GM18870 (cell line): Measurements from ENCODE around the gene INS.
"Not testable (repeated sequence)": the region's sequence is repeated elsewhere in the genome, so short reads cannot be mapped to it uniquely, and the experiment has no call there.

Experiments used
- ATAC-seq: cut with Tn5 transposase; IDR thresholded peaks from one replicate; pipeline ENCODE4 v1.9.1; 2021; ENCODE audit warnings: moderate library complexity; ENCODE audit not compliant: unreplicated experiment

The INS gene

DNA sequence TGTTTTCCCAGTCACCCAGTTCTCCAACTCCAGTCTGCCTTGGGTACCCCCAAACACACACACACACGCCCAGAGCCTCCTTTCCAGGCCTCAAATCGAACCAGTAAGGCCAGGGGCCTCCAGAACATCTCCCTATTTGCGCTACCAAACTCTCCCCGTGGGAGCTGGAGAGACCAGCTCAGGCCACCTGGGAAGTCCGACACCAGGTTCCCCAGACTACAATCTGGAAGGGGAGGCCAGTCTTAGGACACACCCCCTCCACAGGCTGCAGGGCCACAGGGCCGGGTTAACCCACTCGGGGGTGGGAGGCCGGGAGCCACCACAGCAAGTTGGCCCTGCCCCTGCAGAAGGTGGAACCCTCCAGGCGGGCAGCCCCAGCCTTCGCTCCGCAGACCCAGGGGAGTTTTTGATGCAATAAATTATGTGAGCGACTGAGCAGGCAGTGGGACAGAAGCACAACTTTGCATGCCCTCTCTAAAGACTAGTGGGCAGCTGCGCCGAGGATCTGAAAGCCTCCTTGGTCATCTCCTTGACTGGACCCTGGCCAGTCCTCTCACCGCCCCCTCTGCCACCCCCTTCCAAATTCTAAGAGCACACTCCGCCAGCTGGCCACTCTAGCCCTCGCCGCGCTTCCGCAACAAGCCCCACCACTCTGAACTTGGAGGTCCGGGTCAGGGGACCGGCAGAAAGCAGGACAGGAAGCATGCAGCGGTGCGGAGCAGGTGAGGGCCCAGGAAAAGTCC lies 24.6 kb downstream of the INS start:
- no peak for ATAC-seq

DNA sequence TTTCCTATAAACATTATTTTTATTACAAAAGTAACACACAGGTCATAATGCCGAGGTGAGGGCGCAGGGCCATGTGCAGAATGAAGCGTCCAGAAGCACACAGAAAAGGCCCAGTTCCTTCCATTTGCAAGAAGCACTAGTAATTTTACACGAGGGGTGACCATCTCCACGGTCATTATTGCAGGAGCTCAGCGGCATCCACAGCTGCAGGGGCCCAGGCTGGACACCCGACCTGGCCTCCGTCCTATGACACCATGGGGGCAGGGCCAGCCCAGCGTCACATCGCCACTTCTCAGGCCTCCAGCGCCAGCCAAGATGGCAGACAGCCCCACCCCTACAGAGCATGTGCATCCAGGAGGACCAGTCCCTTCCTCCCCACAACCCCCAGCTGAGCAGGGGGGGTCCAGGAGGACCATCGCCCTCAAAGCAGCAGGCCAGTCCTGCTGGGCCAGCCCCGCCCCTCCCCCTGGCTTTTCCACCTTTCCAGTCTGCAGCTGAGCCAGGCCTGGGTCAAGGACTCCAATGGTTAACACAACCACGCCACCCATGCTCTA lies 25.3 kb downstream of the INS start:
- no peak for ATAC-seq

- ATAC-seq, result no peak
These were observed 25.9 kb downstream of the INS start for GRCh38 chr11:2135018-2135569.

GRCh38 chr11:2134022-2135010 lies 26.7 kb downstream of the INS start:
- no peak for ATAC-seq

DNA sequence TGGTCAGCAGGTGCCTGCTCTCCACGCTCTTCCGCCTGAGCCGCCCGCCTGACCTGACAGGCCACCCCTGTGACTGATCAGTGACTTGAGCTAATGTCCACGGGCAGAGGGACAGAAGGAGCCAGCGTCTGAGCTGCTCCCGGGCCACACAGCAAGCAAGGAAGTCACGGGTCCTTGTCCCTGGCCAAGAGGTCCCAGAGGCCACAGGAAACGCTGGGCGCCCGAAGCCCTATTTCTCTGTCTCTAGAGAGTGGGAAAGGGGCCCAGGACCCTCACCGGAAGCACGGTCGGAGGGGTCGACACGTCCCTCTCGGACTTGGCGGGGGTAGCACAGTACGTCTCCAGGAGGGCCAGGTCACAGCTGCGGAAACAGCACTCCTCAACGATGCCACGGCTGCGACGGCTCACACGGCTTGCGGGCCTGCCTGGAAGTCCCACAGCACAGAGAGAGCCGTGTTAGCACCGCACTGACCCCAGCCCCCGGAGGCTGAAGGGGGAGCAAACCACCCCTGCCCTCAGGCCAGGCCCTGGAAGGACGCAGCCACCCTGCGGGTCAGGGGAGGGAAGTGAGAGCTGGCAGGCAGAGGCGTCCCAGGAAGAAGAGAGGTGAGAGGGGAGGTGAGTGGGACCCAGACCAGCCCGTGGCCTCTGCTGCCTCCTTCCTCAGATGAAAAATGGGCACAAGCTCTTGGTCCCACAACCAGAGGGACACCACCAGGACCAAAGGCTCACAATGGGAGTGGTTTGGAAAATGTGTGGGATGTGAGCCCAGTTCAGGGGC lies 27.6 kb downstream of the INS start:
- no peak for ATAC-seq

GRCh38 chr11:2132874-2133240 lies 28.2 kb downstream of the INS start:
- no peak for ATAC-seq

GRCh38 chr11:2132246-2132645 lies 28.8 kb downstream of the INS start:
- no peak for ATAC-seq

- ATAC-seq, result no peak
These were observed 29.4 kb downstream of the INS start for GRCh38 chr11:2131371-2132236.

DNA sequence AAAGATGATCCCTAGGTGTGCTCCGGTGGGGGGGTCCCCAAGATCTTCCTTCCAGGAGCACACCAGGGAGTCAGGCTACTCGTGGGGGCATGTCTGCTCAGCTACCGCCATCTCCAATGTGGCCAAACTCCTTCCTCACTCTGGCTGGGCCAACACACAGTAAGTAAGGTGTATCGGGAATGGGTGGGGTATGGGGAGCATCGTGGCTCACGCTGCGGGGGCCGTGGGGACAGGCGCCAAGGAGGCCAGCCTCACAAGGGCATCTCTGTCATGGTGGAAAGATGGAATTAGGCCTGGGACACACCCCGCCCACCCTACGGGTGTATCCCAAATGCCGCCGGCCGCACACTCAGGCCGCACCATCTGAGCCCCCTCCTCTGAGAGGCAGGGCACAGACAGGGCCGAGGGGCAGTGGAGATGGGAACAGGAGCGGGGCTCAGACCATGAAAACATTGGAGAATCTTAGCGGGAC lies 30.1 kb downstream of the INS start:
- ATAC-seq, result no peak

DNA sequence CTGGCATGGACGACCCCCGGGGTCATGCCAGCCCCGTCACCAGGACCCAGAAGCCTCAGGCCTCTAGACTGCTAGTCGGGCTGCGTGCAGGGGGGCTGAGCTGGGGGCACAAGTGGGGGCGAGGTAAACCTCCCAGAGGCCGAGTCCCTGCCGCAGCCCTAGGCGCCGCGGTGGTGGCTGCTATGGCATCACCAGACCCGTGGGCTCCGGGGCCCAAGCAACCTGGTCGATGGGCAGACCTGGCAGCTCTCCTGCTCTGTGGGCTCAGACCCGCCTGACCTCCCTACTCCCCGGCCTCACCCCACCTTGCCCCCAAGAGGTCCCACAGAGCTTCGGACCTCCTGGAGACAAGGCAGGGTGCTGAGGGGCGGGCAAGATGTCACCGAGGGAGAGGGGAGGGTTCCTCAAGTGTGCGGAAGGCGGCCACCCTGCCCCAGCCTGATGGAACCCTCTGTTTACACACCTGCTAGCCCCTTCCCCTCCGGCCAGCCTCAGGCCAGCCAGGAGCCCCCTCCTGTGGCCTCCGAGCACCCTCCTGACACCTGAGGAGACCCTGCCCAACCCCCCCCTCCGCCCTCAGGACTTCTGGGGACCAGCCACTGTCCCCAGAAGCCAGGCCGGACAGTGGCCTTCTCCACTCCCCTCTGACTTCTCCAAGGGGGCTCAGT lies 31.2 kb downstream of the INS start:
- no peak for ATAC-seq

DNA sequence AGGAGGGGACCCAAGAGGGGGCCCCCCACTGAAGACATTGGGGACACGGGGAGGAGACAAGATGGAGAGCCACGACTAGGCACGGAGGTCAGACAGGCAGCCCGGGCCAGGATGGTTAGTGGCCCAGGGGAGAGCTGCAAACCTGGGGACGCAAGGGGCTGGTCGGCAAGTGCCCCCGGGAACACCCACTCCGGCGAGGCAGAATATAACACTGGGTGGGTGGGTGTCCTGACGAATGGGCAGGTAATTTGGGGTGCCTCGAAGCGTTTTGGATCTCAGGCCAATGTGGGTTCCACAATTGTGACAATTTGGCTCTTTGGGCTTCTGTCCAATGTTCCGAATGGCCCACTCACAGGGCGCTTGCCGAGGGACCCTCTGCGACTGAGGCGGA lies 31.7 kb downstream of the INS start:
- ATAC-seq, result no peak

DNA sequence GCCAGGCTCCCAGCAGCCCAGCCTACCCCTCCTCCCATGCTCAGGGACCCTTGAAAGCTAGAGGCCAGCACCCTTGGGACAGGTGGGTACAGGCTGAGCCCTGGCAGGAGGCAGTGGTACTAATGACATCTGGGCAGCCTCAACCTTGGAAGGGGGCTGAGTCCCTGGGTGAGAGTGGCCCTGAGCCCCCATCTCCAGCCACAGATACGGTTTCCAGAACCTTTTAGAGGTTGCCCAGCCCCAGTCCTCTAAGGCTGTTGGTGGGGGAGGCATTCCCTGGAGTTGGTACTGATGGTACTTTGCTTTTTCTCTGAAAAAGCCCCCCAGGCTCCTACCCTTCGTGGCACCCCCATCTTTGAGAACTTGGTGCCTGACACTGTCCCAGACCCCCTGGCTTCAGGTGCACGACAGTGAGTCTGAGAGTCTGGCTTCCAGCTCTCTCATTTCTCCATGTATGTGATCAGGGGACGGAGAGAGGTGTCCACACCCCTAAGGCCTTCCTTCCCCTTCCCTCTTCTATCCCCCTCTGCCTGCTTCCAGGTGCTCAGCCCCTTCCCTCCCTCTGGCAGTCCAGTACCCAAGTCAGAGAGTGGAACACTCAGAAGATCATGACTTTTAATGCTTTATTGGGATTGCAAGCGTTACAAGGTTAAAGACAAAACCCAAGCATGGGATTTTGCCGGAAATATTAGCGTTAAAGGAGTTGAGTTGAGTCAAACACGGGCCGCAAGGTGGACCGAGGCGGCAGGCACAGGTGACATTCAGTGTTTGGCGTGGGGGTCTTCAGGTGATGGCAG lies 32.3 kb downstream of the INS start:
- ATAC-seq, result no peak

DNA sequence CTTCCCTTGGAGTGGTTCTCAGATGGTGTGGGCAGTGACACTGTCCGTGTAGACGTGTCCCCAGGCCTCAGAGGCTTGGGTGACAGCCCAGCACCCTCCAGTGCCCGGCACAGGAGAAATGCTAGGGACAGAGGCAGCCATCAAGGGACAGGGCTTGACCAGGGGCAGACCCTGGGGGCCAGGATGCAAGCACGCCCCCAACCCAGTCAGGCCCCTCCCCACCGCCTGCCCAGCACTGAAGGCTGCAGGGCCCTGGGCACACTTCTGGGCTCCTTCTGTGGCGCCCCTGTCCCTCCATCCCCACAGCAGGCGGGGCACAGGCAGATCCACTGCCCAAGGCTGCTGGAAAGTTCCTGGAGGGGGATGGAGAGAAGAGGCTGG lies 32.9 kb downstream of the INS start:
- no peak for ATAC-seq

DNA sequence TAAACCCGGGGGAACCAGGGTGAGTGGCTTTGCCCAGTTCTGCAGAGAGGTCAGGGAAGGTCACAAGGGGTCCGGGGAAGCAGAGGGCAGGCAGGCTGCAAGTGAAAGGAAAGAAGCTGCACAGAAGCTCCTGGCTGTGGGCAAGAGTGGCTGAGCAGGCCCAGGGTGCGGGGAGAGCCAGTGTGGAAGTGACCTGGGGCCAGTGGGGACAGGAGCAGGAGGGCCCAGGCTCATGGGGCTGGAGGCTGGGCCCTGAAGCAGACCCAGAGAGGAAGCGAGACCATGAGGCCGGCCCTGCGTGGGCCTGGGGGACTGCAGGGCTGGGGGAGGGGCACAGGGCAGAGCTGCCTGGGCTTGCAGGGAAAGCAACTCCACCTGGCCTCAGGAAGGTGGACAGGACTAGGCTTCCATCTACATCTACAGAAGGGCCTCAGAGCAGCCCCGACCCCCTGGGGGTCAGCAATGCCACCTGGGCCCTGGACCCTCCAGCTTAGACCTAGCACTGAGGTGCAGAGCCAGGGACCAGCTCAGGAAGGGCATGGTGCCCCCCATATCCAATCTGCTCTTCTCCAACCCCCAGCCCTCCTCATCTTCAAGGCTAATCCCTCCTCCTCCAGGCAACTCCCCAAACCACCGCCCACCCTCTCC lies 33.4 kb downstream of the INS start:
- ATAC-seq, result no peak

DNA sequence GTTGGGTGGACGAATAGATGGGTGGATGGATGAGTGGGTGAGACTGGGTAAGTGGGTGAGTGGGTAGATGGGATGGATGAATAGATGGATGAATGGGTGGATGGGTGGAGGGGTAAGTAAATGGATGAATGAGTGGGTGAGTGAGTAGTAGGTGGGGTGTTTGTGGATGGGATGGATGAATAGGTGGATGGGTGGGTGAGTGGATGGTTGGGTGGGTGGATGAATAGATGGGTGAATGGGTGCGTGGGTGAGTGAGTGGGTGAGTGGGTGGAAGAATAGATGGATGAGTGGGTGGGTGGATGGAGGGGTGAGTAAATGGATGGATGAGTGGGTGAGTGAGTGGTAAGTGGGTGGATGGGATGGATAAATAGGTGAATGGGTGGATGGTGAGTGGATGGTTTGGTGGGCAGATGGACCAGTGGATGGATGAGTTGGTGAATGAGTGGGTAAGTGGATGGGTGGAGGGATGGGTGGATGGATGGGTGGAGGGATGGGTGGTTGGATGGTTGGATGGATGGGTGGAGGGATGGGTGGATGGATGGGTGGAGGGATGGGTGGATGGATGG lies 34.4 kb downstream of the INS start:
- ATAC-seq, result no peak

DNA sequence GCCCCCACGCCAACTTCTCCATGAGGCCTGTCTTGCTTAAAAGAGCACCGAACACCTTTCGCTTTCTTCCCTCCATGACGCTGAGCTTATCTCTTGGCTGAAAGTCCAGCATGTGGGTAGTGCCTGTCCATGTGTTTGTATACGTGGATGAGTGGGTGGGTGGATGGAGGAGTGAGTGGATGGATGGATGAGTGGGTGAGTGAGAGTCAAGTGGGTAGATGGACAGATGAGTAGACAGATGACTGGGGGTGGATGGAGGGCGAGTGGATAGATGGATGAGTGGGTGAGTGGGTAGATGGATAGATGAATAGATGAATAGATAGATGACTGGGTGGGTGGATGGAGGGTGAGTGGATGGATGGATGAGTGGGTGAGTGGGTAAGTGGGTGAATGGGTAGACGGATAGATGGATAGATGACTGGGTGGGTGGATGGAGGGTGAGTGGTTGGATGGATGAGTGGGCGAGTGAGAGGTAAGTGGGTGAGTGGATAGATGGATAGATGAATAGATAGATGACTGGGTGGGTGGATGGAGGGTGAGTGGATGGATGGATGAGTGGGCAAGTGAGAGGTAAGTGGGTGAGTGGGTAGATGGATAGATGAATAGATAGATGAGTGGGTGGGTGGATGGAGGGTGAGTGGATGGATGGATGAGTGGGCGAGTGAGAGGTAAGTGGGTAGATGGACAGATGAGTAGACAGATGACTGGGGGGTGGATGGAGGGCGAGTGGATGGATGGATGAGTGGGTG lies 36.1 kb downstream of the INS start:
- not testable (repeated sequence) for ATAC-seq

DNA sequence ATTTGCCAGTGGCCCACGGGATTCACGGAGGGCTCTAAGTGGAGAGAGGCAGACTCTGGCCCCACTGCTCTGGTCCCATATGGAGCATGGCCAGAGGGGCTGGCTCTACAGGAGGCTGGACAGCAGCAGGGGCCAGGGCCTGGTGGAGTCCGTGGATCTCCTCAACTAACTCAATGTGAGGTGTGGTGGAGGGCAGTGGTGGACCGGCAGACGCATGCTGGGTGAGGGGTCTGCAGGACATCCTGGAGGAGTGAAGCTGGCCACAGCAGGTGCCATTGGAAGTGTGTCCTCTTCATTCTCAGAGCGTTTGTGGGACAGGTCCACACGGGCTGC lies 37.4 kb downstream of the INS start:
- no peak for ATAC-seq
